Measurements from ENCODE around the gene GRK5. TPM values are rescaled to one million over a fixed set of nuclear protein-coding genes. Genes with fewer than 3 reads are reported as not detected.

GRK5 gene
- total and polyA plus RNA-seq, 2 donors from 2014 or later = 7.3 to 18.7 TPM

- DNase-seq = no peak
- Histone ChIP-seq H3K4me1 (ENCODE audit: control insufficient read depth in 2 of 3, insufficient read depth in 2 of 3, low read depth in 1 of 3, low read length in 3 of 3) (peaks cover 0 to 3% (median 0%) of the 10 kb centered on the region in 3 donors), H3K9me3 (ENCODE audit: control insufficient read depth in 2 of 3, insufficient read depth in 1 of 3, low read length in 3 of 3) (no peaks in the 10 kb centered on the region), H3K4me3 (ENCODE audit: low read length in 3 of 3) (no peak overlapping the region), H3K27ac (ENCODE audit: low read depth in 2 of 2, low read length in 2 of 2) (no peak overlapping the region), H3K9ac (ENCODE audit: low read length in 3 of 3) (no peak overlapping the region), H3K36me3 (ENCODE audit: control insufficient read depth in 2 of 3, insufficient read depth in 3 of 3, low read length in 3 of 3) (no peaks in the 10 kb centered on the region), H3K27me3 (ENCODE audit: control insufficient read depth, insufficient read depth, low read length) (no peaks in the 10 kb centered on the region)
- no peak for TF ChIP-seq CTCF (IDR thresholded peaks at IDR 0.05; ENCODE audit: borderline replicate concordance, extremely low read depth, insufficient read depth)
- no peak for FAIRE-seq
- intact Hi-C loops (cut with DNase I) = no loop called here
Measured at GRCh38 chr10:119183664-119184412, 23.5 kb upstream of the GRK5 start.

GRCh38 chr10:119189811-119190282 is 17.5 kb upstream of the GRK5 start:
- H3K36me3 ChIP-seq (ENCODE audit: control insufficient read depth in 2 of 3, insufficient read depth in 3 of 3, low read length in 3 of 3) = no peaks in the 10 kb centered on the region
- intact Hi-C loops (cut with DNase I) = loop anchor here (10.0 kb wide), 1 partner anchor 225 kb away; no protein-coding TSS in a partner anchor
- H3K9ac ChIP-seq (ENCODE audit: low read length in 3 of 3) = no peak overlapping the region
- TF ChIP-seq CTCF (IDR thresholded peaks at IDR 0.05; ENCODE audit: borderline replicate concordance, extremely low read depth, insufficient read depth) = no peak
- H3K27me3 ChIP-seq (ENCODE audit: control insufficient read depth, insufficient read depth, low read length) = no peaks in the 10 kb centered on the region
- DNase-seq (no peak), FAIRE-seq (no peak)
- no peaks in the 10 kb centered on the region for H3K4me1 ChIP-seq (ENCODE audit: control insufficient read depth in 2 of 3, insufficient read depth in 2 of 3, low read depth in 1 of 3, low read length in 3 of 3)
- H3K9me3 ChIP-seq (ENCODE audit: control insufficient read depth in 2 of 3, insufficient read depth in 1 of 3, low read length in 3 of 3) = no peaks in the 10 kb centered on the region
- H3K27ac ChIP-seq (ENCODE audit: low read depth in 2 of 2, low read length in 2 of 2) = no peak overlapping the region
- no peak overlapping the region for H3K4me3 ChIP-seq (ENCODE audit: low read length in 3 of 3)

- DNase-seq (no peak), FAIRE-seq (no peak)
- no peak overlapping the region for H3K9ac ChIP-seq (ENCODE audit: low read length in 3 of 3)
- no peak overlapping the region for H3K27ac ChIP-seq (ENCODE audit: low read depth in 2 of 2, low read length in 2 of 2)
- no peaks in the 10 kb centered on the region for H3K4me1 ChIP-seq (ENCODE audit: control insufficient read depth in 2 of 3, insufficient read depth in 2 of 3, low read depth in 1 of 3, low read length in 3 of 3)
- H3K4me3 ChIP-seq (ENCODE audit: low read length in 3 of 3) = no peak overlapping the region
- H3K27me3 ChIP-seq (ENCODE audit: control insufficient read depth, insufficient read depth, low read length) = no peaks in the 10 kb centered on the region
- no peak for TF ChIP-seq CTCF (IDR thresholded peaks at IDR 0.05; ENCODE audit: borderline replicate concordance, extremely low read depth, insufficient read depth)
- H3K9me3 ChIP-seq (ENCODE audit: control insufficient read depth in 2 of 3, insufficient read depth in 1 of 3, low read length in 3 of 3) = no peaks in the 10 kb centered on the region
- H3K36me3 ChIP-seq (ENCODE audit: control insufficient read depth in 2 of 3, insufficient read depth in 3 of 3, low read length in 3 of 3) = no peaks in the 10 kb centered on the region
- intact Hi-C loops (cut with DNase I) = loop anchor here (10.0 kb wide), 1 partner anchor 224 kb away; no protein-coding TSS in a partner anchor
Measured at GRCh38 chr10:119190353-119190752, 17.0 kb upstream of the GRK5 start.
